NCI-H128 (cell line): ENCODE data around the gene SLC10A6.

ENCODE experiments used
- DNase-seq: peaks from one replicate; lab custom pipeline; 2025; ENCODE audit not compliant: unreplicated experiment; lab: John Stamatoyannopoulos, UW

Gene SLC10A6

GRCh38 chr4:86791126-86791525 lies 58.1 kb downstream of the SLC10A6 start:
- no peak for DNase-seq

DNA sequence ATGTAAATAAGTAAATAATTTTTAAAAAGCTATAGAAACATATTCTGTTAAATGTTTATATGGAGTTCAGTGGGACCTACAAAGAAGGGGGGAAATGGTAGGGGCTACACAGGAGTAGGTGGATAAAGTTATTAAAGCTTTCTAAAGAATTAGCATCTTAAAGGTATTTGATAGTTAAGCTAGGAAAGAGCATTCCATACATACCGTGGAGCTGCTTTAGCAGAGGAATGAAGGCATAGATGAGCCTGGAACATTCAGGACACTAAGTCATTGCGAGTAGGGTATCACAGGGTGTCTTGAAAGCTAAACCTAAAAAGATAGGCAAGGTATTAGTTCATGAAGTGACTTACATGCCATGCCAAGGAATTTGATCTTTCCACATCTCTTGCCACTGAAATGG lies 60.4 kb downstream of the SLC10A6 start:
- no peak for DNase-seq

GRCh38 chr4:86778175-86778574 lies 71.0 kb downstream of the SLC10A6 start:
- DNase-seq: no peak

DNA sequence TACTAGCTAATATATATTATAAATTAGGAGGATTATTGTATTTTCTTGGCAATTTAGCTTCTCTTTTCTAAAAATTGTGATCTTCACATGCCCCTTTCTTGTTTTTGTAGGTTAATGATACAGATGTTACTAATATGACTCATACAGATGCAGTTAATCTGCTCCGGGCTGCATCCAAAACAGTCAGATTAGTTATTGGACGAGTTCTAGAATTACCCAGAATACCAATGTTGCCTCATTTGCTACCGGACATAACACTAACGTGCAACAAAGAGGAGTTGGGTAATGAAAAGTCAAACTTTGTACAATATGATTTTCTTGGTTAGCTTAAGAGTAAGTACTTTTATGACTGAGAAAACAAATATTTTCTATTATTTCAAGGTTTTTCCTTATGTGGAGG lies 74.1 kb downstream of the SLC10A6 start:
- DNase-seq: no peak
